Measurements from ENCODE around the gene TMEM132D.

TMEM132D gene

GRCh38 chr12:129821964-129822363 lies 81.9 kb downstream of the TMEM132D start:
- no peak for DNase-seq

DNA sequence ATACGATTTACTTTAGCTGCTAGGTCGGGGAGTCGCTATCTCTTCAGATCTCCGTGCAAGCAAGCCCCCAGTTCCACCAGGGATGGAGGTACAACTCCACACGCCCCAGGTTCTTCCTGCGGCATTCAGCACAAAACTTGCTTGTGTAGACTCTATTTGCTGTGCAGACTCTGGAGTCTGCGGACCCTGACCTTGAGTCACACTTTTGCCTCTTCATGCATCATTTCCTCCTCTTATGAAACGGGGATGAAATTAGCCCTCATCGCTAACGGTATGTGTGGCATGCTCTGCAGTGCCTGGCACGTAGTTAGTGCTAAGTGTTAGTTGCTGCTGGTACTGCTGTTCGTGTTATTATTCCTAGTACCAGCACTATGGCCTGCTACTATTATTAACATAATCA lies 84.4 kb downstream of the TMEM132D start:
- no peak for DNase-seq

DNA sequence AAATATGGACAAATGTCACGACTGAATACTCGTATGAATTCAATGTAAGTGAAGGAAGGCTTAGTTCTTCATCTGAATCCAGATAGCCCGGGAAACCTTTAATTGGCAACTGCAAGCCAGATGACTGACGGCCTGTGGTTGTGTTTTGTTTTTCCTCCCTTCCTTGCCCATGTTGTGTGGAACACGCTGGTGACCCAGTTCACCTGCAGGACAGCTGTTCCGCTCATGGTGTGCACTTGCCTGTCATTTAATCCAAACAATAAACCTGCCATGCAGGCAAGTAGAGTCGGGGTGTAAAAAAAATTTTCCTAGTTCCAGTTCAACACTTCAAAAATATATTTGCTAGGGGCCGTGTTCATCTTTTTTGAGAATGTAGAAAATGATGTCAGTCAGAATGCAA lies 88.0 kb downstream of the TMEM132D start:
- DNase-seq = no peak

GRCh38 chr12:129811963-129812362 lies 91.9 kb downstream of the TMEM132D start:
- DNase-seq = no peak

DNA sequence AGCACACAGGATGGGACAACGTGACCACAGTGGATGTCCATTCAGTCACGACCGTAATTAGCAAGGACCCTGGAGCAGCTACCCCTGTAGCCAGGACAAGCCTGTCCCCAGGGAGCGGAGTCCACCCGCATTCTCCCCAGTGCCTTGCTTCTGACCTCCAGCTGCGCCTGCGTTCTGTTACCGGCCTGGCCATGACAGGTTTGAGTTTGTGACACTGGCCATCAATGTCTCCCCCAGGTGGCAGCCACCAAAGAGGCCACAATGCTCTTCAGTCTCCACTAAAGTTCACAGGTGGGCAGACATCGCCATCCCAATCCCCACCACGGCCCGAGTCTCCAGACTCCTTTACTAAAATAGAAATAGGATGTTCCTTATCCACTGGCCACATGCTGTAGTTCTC lies 96.7 kb downstream of the TMEM132D start:
- DNase-seq = no peak

GRCh38 chr12:129791396-129791795 lies 112.4 kb downstream of the TMEM132D start:
- no peak for DNase-seq

GRCh38 chr12:129790930-129791329 lies 112.9 kb downstream of the TMEM132D start:
- DNase-seq = no peak

- DNase-seq = no peak
Measured at GRCh38 chr12:129790331-129790730, 113.5 kb downstream of the TMEM132D start.

DNA sequence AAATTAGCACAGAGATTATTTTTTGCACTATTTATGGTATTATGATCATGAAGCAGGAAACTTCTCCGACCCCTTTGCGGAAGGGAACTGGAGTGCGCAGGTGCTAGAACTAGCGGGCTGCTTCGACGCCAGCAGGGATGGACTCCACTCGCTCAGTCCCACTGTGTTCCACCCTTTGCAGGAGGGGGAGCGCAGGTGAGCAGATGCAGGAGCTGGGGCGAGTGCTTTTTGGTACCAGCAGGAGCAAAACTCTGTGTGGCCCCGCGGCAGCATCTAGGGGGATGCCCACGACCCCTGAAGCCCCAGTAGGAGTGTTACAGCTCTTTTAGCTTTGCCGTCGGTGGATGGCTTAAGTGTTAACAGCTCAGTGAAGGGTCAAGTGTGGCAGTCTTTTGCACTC lies 113.9 kb downstream of the TMEM132D start:
- no peak for DNase-seq

- DNase-seq = no peak
Measured at GRCh38 chr12:129788506-129789084, 115.2 kb downstream of the TMEM132D start.

DNA sequence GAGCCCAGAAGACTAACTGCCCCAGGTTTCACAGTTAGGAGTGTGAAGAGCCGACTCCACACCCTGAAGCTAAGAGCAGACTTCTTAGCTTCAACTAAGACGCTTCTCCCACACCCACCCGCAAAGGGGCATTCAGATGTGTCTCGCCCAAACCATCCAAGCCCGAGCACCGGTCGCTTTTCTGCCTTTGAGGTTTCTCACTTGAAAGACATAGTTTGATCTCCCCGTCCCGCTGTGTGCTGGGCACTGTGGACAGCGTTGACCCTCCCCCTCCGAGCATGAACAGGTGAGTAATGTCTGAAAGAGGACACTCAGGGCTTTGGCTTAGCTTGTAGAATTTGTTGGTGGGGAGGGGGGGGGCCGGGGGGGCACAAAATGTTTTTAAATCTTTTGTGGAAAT lies 123.8 kb downstream of the TMEM132D start:
- DNase-seq = no peak

DNA sequence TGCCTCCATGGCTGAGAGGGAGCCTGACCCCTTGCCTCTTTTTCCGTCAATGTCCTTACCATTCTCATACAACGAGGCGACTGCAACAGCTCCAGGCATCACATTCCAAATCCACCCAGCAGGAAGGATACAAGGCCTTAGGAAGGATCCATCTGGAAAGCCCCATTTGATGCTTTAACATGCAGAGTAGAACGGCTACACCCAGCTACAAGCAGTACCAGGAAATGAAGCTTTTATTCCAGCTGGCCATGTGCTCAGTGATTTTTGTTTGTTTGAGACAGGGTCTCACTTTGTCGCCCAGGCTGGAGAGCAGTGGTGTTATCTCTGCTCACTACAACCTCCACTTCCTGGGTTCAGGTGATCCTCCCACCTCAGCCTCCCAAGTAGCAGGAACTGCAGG lies 124.8 kb downstream of the TMEM132D start:
- no peak for DNase-seq

- DNase-seq = peak; percentile 44
Measured at GRCh38 chr12:129776977-129777667, 126.7 kb downstream of the TMEM132D start.

DNA sequence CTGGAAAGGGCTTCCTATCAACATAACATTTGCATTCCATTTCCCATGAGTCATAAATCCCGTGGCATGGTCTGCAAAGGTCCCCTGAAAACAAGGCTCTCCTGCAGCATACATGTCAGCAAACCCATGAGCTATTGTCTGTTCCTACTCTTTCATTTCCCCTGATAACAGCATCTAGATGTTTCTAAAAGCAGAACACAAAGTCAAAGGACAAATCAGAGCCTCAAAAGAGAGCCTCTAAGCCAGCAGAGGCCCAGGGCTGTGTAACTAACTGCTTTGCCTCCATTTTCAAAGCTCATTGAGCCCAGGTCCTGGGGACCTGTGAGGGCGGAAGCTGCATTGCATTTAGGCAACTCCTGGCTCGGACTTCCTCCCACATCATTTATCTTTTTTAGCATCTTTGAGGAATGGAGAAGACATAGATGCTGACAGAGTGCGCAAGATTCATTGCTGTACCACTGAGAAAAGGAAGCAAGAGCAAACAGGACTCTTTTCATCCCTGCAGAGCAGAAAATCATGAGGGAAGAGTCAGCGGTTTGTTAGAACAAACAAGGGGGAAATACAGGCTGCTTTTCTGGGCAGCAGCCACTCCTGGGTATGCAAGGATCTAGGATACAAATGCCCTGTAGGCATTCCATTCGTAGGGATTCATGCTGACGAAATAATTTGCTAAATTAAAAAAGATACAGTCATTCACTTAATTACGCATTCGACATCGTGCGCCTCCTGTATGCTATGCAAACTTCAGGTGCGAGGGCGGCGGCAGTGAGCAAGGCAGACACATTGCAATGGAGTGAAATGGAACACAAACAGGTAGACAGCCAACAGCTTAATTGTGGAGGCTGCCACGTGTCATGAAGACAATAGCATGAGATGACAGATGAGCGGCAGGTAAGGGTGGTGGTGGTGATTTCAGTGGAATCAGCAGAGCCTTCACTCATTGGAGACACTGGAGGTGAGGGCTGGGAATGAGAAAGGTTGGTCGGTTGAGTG lies 131.0 kb downstream of the TMEM132D start:
- no peak for DNase-seq

- DNase-seq = no peak
Measured at GRCh38 chr12:129771238-129771637, 132.6 kb downstream of the TMEM132D start.

- no peak for DNase-seq
Measured at GRCh38 chr12:129765719-129766118, 138.1 kb downstream of the TMEM132D start.

GRCh38 chr12:129762436-129762835 lies 141.4 kb downstream of the TMEM132D start:
- peak; percentile 63 for DNase-seq

- DNase-seq = no peak
Measured at GRCh38 chr12:129753586-129753985, 150.2 kb downstream of the TMEM132D start.

DNA sequence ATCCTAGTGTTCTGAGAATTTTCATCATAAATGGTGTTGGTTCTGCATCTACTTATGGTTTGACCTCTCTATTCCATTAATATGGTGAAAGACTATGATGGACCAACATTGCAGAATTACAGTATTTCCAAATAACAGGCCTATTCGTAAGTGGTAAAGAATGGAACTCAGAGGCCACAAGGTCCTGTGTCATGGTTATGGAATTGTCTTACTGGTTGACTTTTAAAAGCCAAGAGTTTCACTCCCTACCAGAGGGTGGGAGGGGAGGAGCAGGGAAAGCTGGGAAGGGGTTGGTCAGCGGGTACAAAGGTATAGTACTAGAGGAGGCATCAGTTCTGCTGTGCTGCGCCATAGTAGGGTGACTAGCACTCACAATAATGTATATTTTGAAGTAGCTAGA lies 153.4 kb downstream of the TMEM132D start:
- no peak for DNase-seq

DNA sequence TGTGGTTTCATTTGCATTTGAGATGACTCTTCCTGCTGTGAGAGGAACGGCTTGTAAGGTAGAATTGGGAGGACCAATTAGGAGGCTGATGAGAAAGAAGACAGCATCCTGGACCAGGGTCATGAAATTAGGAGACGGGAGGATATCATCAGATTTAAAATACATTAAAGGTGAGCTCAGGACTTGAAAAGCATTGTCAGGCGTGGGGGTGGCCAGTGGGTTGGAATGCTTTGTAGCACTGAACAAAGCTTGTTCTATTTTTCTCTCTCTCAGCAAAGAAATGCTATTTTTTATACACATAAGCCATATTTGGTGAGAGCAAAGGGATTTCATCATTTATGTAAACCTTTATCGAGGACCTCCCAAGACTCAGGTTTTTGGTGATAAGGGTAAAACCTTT lies 157.5 kb downstream of the TMEM132D start:
- no peak for DNase-seq

- no peak for DNase-seq
Measured at GRCh38 chr12:129729170-129729569, 174.7 kb downstream of the TMEM132D start.

GRCh38 chr12:129727100-129727499 lies 176.7 kb downstream of the TMEM132D start:
- DNase-seq = no peak

- no peak for DNase-seq
Measured at GRCh38 chr12:129723260-129723659, 180.6 kb downstream of the TMEM132D start.

GRCh38 chr12:129720618-129721017 lies 183.2 kb downstream of the TMEM132D start:
- no peak for DNase-seq
